Erythroblast (primary cell): ENCODE measurements around the gene ELOVL5.

Experiments used
- GATA1 ChIP-seq: IDR thresholded peaks from 2 replicates; pipeline ENCODE4 v1.6.1; 2011; ENCODE audit warnings: low read depth, mild to moderate bottlenecking, control low read depth, low read length, moderate library complexity
- POLR2A ChIP-seq: IDR thresholded peaks from 2 replicates; pipeline ENCODE4 v1.6.1; 2011; ENCODE audit warnings: mild to moderate bottlenecking, low read length

DNA sequence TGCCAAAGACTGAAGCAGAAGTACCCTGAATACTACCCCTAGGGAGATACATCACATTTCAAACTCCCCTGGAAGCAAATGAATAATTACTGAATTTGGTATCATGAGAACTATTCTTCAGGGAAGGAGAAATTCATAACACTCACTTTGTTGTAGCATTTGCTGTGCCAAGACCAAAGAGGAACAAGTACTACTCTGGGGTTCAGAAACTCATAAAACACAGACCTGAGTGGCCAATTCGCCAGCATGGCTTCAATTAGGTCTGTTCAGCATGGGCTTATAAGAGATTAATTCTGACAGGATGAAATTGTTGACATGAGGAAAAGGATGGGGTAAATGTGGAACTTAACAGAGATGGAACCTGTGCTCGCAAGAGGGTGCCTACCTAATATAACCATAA lies 6.5 kb downstream of the ELOVL5 start:
- TF ChIP-seq POLR2A (no peak), GATA1 (no peak)
